ENCODE data around the gene RSPH6A. TPM values are rescaled to one million over a fixed set of nuclear protein-coding genes. Genes with fewer than 3 reads are reported as not detected.
A peak's percentile ranks its signal among the peaks of the same experiment; 100 is the strongest.

The RSPH6A gene
- not detected in 2 replicates for total RNA-seq (2014; rRNA removed; shearing (Covaris generic); ENCODE audit: low replicate concordance)

DNA sequence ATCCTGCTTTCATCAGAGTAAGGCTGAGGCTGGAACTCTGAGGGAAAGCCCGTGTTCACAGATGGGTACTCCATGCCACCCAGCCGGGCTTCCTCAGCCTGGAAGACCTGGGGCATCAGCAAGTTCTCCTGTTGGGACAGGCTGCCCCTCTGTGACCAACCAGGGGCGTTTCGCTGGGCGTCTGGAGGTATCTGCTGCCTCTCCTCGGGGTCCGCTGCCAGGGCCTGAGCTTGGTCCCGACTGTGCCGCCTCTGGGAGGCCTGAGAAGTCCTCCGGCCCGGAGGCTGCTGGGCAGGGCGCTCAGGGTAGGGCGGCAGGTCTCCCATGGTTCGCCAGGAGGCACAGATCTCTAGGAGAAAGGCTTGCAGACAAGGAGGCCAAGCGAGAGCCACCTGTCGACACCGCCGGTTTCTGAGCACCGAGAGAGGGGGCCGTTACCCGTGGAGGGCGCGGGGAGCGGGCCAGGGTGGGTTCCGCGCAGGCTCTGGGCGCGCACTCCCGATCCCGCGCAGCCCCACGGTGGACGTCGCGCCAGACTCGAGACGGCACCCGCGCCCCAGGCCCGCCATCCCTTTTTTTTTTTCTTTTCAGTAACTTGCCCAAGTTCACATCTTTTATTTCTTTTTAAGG is at the start of gene RSPH6A:
RSPH6A (minus strand) TSS at position 458 of the 630 bp plus-strand sequence; CDS start at position 326, 132 bp downstream.
- in situ Hi-C loops (cut with HindIII; ENCODE audit: low pct_unique_long_range_greater_than_20kb, low sequenced_read_pairs) = no loop called here

DNA sequence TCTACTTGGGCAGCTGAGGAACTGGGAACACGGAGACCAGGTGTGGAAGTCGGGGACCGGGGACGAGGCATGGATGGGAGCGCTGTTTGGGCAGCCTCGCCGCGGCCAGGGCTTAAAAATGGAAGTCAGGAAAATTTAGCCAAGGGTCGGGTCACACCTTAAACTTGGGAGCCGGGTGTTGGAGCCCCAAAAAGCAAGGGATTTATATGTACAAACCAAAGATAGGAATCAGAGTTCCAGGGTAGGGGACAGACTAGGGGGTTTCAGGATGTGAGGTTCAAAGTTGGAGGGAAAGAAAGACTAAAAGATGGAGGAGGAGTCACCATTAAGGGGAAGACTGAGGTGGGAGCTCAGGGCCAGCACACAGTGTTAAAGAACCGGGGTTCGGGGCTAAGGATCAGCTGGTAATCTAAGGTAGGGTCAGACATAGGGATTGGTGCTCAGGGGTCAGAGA is 49.5 kb upstream of the RSPH6A start:
- DNase-seq (ENCODE audit: low read depth) = no peak
- in situ Hi-C loops (cut with HindIII; ENCODE audit: low pct_unique_long_range_greater_than_20kb, low sequenced_read_pairs) = no loop called here

More for the DNA sequence above, at the start of gene RSPH6A:
- DNase-seq (ENCODE audit: low read depth) = no peak

DNA sequence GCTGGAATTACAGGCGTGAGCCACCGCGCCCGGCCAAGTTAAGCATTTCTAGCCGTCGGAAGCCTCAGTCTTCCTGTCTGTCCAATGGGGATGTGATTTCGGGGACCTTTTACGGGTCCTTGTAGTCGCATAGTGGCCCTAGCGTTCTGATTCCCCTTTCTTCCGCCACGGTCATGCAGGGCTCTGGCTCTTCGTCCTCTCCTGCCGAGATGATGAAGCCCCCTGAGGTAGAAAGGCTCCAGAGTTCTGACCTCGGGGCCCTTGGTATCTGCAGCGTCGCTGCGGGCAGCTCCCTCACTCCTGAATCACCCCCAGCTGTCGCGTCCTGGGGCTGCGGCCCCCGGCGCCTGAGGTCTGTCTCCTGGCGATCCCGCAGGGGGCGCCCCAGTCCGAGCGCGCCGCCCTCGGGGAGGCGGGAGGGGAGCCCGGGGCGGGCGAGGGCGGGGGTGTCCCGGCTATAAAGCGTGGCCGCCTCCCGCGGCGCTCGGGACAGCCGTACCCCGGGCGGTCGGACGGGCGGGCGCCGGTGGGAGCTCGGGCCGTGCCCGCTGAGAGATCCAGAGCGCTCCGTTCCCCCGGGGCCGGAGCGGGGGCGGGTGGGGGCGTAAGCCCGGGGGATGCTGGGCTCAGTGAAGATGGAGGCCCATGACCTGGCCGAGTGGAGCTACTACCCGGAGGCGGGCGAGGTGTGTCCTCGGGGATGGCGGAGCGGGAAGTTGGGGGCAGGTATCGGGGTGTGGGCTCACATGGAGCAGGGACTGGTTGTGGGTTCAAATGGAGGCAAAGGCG is 48.9 kb upstream of the RSPH6A start, which contains the start of gene FOXA3:
FOXA3 (plus strand) TSS at position 487 of the 789 bp plus-strand sequence; CDS start at position 618, 131 bp downstream.
- in situ Hi-C loops (cut with HindIII; ENCODE audit: low pct_unique_long_range_greater_than_20kb, low sequenced_read_pairs) = no loop called here
- DNase-seq (ENCODE audit: low read depth) = no peak

DNA sequence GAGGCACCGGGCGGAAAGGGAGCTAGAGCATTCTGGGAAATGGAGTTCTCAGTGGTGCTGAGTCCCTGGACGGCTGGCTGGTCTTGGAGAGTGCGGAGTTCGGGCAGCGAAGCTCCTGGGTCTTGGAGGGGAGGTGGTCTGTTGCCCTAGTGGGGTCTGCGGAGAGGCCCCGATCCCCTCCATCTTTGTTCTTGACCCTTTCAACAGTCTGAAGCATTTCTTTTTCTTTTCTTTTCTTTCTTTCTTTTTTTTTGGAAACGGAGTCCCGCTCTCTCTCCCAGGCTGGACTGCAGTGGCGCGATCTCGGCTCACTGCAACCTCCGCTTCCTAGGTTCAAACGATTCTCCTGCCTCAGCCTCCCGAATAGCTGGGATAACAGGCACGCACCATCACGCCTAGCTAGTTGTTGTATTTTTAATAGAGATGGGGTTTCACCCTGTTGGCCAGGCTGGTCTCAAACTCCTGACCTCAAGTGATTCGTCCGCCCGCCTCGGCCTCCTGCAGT is 48.3 kb upstream of the RSPH6A start:
- no peak for DNase-seq (ENCODE audit: low read depth)
- in situ Hi-C loops (cut with HindIII; ENCODE audit: low pct_unique_long_range_greater_than_20kb, low sequenced_read_pairs) = no loop called here

DNA sequence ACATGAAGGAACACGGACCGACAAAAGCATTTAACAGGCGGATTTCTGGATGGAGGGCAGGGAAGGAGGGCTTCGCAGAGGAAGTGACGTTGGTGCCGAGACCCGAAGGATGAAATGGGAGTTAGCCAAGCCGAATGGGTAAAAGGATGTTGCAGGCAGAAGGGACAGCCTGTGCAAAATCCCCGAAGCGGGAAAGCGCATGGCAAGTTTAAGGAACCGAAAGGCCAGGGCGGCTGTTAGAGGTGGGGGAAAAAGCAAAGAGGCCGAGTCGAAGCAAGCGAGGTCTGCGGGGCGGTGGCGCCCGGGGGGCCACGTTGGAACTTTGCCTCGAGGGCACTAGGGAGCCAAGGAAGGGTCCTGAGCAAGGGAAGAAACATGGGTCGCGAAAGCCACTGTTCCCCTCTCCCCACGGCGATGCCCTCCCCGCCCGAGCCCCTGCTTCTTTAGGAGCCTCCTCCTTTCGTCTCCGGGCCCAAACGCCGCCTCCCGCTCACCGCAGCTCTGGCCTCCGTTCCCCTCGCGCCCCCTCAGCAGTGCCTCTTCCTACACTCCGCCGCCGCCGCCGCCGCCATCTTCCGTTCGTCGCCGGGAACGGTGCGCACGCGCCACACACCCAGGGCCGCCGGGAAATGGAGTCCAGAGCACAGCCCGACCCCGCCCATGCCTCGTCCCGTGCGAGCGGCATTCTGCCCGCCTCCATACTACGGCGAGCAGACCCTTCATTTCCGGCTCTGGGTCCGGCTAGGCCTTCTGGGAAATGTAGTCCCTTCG is 47.6 kb upstream of the RSPH6A start, which contains the start of gene SYMPK:
SYMPK (minus strand) TSS at position 584 of the 771 bp plus-strand sequence. CDS start 8,652 bp downstream, outside the sequence.
- in situ Hi-C loops (cut with HindIII; ENCODE audit: low pct_unique_long_range_greater_than_20kb, low sequenced_read_pairs) = no loop called here
- DNase-seq (ENCODE audit: low read depth) = peak; percentile 98

DNA sequence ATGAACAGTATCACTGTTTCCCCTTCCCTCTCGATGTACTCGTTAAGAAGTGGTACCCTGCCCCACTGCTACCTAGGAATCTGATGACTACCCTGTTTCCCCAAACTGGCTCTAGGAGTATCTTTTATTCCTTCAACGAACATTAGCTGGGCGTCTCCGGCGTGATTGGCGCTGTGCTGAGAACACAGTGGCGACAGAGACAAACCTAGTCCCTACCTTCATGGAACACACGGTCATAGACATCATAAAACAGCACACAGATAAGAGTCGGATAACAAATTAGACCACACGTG is 47.1 kb upstream of the RSPH6A start:
- in situ Hi-C loops (cut with HindIII; ENCODE audit: low pct_unique_long_range_greater_than_20kb, low sequenced_read_pairs) = no loop called here

DNA sequence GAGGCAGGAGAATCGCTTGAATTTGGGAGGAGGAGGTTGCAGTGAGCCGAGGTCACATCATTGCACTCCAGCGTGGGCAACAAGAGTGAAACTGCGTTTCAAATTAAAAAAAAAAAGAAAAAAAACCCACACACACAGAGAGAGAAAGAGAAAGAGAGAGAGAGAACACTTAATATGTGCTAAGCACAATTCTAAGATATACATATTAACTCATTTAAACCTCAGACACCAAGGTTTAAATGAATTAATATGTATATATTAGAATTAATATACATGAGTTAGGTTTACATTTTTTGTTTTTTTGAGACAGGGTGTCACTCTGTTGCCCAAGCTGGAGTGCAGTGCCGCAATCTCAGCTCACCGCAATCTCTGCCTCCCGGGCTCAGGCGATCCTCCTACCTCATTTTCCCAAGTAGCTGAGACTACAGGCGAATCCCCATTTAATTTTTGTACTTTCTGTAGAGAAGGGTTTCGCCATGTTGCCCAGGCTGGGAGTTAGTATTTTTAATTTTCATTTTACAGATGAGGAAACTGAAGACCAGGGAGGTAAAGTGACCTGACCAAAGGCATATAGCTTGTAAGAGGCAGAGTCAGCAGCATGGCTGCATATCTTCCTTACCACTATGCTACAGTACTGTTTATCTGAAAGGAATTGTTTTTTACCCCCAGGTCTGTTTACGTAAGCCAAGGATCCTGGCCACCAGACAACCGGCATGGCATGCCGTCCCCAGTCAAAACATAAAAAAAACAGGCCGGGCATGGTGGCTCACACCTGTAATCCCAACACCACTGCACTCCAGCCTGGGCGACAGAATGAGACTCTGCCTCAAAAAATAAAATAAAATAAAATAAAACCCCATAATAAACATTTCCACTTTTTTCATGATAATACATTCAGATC is 45.5 kb upstream of the RSPH6A start:
- in situ Hi-C loops (cut with HindIII; ENCODE audit: low pct_unique_long_range_greater_than_20kb, low sequenced_read_pairs) = no loop called here
- DNase-seq (ENCODE audit: low read depth) = no peak

More for the DNA sequence above, 47.1 kb upstream of the RSPH6A start:
- no peak for DNase-seq (ENCODE audit: low read depth)

DNA sequence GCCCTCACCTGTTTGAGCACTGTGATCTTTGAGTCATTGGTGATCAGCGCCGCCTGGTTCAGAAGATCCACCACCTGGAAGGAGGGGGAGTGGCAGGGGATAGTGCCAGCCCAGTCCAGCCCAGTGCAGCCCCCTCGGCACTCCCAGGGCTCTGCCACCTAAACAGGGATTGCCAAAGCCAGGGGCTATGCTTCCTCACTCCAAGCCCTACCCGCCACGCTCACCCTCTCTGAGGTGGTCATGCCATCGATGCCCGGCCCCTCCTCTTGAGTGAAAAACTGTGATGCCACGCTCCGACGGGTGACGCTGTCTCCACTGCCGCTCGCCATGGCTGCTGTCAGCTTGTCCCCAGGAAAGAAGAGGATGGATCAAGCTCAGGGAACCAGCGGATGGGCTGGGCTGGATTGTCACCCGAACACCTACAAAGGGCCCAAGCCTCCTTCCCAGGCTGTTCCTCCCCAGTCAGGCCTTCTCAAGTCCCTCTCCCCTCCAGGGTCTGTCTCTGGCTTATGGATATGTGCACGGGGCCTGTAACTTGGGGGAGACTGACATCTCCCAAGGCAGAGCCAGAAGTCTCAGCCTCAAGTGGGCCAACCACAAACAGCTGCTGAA is 39.2 kb upstream of the RSPH6A start:
- in situ Hi-C loops (cut with HindIII; ENCODE audit: low pct_unique_long_range_greater_than_20kb, low sequenced_read_pairs) = no loop called here

DNA sequence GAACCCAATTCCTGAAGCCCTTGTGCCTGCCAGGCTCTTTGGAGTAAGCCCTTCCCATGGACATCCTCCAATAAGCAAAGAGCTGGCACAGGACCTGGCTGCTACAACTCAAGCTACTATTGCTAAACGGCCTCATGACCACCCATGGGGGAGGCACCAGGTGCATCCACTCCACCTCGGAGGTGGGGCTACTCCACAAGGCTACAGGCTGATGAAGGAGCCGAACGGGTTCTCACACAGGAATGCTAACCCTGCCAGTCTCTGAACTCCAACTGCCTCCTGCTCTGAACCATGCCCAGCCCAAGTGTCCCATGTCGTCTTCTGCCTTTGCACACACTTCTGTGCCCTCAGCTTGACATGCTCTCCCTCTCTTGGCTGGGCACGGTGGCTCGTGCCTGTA is 37.9 kb upstream of the RSPH6A start:
- in situ Hi-C loops (cut with HindIII; ENCODE audit: low pct_unique_long_range_greater_than_20kb, low sequenced_read_pairs) = no loop called here

More for the DNA sequence above, 39.2 kb upstream of the RSPH6A start:
- DNase-seq (ENCODE audit: low read depth) = no peak

DNA sequence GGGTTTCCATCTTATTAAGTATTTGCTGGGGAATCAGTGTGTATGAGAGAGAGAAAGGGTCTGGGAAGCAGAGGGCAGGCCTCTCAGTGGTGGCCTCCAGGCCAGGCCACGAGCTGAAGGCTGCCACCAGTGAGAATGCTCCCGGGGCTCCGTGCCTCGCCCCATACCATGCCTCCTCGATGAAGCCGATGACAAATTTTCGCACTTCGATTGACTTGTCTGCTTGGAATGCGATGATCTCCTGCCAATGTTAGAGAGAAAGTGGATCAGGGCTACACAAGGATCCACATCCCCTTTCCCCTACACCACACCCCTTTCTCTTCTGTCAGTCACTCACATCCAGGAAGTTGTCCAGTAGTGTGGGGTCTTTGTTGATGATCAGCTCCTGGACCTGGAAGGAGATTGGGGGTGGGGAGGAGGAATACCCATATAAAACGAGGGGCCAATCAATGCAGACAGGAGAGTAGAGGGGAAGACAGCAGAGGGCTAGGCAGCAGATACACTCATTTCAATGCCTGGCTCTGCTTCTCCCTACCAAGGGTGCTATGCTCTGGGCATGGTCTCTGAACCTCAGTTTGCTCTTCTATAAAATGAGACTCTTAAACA is 37.1 kb upstream of the RSPH6A start:
- in situ Hi-C loops (cut with HindIII; ENCODE audit: low pct_unique_long_range_greater_than_20kb, low sequenced_read_pairs) = no loop called here
- no peak for DNase-seq (ENCODE audit: low read depth)

More for the DNA sequence above, 37.9 kb upstream of the RSPH6A start:
- DNase-seq (ENCODE audit: low read depth) = no peak

DNA sequence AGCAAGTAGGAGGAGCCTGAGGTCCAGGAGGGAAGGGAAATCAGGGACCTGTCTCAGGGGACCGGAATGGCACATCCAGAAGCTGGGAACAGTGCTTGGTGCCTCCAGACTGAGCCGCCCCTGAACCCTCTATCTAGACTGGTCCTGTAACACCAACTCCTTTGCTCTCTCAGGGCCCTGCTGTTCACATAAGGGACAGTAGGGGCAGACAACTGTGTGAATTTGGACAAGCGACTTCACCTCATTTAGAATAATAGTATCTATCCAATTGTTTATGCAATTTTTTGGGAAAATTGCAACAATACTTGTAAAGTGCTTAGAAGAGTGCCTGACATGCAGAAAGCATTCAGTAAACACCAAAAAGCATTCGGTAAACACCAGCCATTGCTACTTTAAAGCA is 33.8 kb upstream of the RSPH6A start:
- DNase-seq (ENCODE audit: low read depth) = no peak
- in situ Hi-C loops (cut with HindIII; ENCODE audit: low pct_unique_long_range_greater_than_20kb, low sequenced_read_pairs) = no loop called here

DNA sequence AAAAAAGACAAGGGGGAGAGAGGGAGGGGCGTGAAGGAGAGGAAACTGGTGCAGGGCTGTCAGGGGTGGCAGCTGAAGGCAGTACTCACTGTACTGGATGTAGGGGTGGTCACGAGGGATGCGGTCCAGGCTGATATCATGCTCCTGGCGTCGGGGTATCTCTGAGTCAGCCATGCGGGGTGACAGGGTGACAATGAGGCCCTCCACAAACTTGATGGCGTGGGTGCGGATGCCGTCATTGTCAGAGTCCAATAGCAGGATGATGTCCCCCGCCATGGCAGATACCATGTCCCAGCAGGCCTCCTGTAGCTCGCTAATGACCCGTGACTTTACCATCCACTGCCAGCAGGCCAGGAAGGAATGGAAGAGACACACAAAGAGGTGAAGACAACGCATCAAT is 32.6 kb upstream of the RSPH6A start:
- no peak for DNase-seq (ENCODE audit: low read depth)
- in situ Hi-C loops (cut with HindIII; ENCODE audit: low pct_unique_long_range_greater_than_20kb, low sequenced_read_pairs) = no loop called here

DNA sequence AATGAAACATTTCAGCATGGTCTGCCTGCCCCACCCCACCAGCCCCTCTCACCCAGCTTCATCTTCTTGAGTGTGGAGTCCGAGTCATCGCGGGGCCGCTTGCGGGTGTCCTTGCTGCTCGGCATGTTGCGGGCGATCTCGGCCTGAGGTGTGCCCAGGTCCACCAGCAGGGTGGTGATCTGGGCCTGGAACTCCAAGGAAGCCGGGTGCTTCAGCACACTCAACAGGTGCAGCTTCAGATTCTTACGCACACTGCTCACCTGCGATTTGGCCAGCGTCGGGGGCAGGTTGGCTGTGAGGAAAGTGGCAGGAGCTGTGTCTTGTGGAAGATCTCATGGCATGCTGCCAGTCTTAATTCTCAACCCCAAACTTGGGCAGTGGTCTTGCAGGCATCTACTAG is 27.1 kb upstream of the RSPH6A start:
- in situ Hi-C loops (cut with HindIII; ENCODE audit: low pct_unique_long_range_greater_than_20kb, low sequenced_read_pairs) = no loop called here
- no peak for DNase-seq (ENCODE audit: low read depth)

DNA sequence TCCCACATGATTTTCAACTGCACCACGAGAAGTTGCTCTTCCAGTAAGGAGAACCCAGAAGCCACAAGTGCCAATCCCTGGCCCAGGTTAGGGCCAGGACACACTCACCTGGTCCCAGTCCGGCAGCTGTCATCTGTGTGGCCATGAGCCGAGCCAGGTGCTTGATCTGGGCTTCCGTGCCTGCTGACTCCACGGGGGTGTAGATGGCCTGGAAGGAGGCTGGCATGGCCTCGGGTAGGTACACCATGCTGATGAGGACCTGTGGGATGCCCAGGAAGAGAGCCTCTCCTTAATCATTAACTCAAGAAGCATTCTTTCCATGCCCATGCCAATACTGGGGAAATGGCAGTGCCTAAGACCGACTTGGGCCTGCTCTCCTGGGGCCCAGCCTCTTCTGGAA is 19.9 kb upstream of the RSPH6A start:
- in situ Hi-C loops (cut with HindIII; ENCODE audit: low pct_unique_long_range_greater_than_20kb, low sequenced_read_pairs) = no loop called here

DNA sequence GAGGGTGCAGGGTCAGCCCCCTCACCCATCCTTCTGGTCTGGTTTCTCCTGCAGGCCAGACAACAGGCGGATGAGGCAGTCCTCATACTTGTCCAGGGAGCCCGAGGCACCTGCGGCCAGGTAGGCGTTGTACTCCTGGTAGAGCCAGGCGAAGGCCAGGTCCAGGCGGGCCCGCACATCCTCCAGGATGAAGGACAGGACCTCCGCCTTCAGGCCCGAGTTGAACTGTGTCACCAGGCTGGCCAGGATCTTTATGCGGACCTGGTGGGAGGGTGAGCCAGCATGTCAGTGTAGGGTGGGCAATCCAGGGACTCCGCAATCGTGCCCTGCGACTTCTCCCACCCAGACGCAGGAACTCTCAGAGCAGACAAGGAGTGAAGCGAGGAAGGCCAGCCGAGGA is 13.8 kb upstream of the RSPH6A start:
- DNase-seq (ENCODE audit: low read depth) = no peak
- in situ Hi-C loops (cut with HindIII; ENCODE audit: low pct_unique_long_range_greater_than_20kb, low sequenced_read_pairs) = no loop called here

More for the DNA sequence above, 19.9 kb upstream of the RSPH6A start:
- no peak for DNase-seq (ENCODE audit: low read depth)

DNA sequence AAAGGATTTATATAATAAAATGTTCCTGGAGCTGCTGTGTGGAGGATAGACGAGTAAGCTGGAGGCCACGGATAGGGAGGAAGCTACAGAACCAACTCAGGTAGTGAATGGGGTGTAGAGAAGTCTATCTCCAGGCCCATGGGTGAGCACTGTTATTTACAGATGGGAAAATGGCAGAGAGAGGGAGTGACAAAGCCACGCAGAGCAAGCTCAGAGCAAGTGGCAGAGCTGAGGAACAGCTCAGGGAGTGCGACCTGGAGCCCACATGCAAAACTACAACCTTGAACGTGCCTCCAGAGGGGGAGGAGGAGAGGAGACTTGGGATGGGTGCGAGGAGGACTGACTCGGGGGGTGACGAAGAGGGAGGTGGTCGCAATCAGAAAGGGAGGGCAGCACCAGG is 13.4 kb upstream of the RSPH6A start:
- no peak for DNase-seq (ENCODE audit: low read depth)
- in situ Hi-C loops (cut with HindIII; ENCODE audit: low pct_unique_long_range_greater_than_20kb, low sequenced_read_pairs) = no loop called here
